IMR-90 (cell line): ENCODE measurements around the gene TCF7L2. TPM values are rescaled to one million over a fixed set of nuclear protein-coding genes. Genes with fewer than 3 reads are reported as not detected.

ENCODE experiments used
- ATAC-seq: fragments of 200-7000 bp; cut with Tn5 transposase; 2 replicates; pipeline ENCODE4 v1.9.1; 2020; ENCODE audit warnings: low read depth, mild to moderate bottlenecking, moderate library complexity
- BruUV-seq: library from RNA; stranded (reverse); fragments of 400-500 nt; replicated peaks from 2 replicates; lab custom pipeline; 2021; lab: Mats Ljungman, UMichigan
- CTCF ChIA-PET: fragments of 300-600 bp; formaldehyde crosslinking; extraction: SDS; loops from one replicate; lab custom pipeline; 2021; ENCODE audit warnings: antibody characterized with exemption; lab: Yijun Ruan, JAX
- POLR2A ChIA-PET: fragments of 300-600 bp; sonication (Branson Sonifier 250); formaldehyde crosslinking; loops from one replicate; lab custom pipeline; 2022; ENCODE audit warnings: antibody characterized with exemption; ENCODE audit not compliant: unreplicated experiment; lab: Charles Lee
- DNase-seq: peaks from one replicate; pipeline ENCODE4 v3.0.0; 2013
- H2AFZ ChIP-seq: replicated peaks from 2 replicates; pipeline ENCODE3; 2013; ENCODE audit warnings: low read length, mild to moderate bottlenecking; ENCODE audit not compliant: poor library complexity
- H2AK5ac ChIP-seq: 2 replicates; pipeline ENCODE4 v1.6.1; 2013; ENCODE audit warnings: low read depth, low read length, inconsistent platforms
- H2AK9ac ChIP-seq: replicated peaks from 2 replicates; pipeline ENCODE3; 2013; ENCODE audit warnings: mild to moderate bottlenecking, low read depth, low read length, moderate library complexity; ENCODE audit not compliant: poor library complexity
- H2BK120ac ChIP-seq: 2 replicates; pipeline ENCODE4 v1.6.1; 2013; ENCODE audit warnings: low read depth, low read length, inconsistent platforms
- H2BK15ac ChIP-seq: 3 replicates; pipeline ENCODE4 v1.6.1; 2013; ENCODE audit warnings: low read depth, low read length, inconsistent platforms
- H2BK20ac ChIP-seq: 2 replicates; pipeline ENCODE4 v1.6.1; 2013; ENCODE audit warnings: low read depth, mild to moderate bottlenecking, inconsistent platforms, low read length, moderate library complexity
- H2BK5ac ChIP-seq: 2 replicates; pipeline ENCODE4 v1.6.1; 2013; ENCODE audit warnings: mild to moderate bottlenecking, low read depth, low read length, inconsistent platforms; ENCODE audit not compliant: poor library complexity, severe bottlenecking
- H3K14ac ChIP-seq: replicated peaks from 2 replicates; pipeline ENCODE4 v1.6.1; 2013; ENCODE audit warnings: low read depth, low read length, inconsistent platforms
- H3K18ac ChIP-seq: 2 replicates; pipeline ENCODE4 v1.6.1; 2013; ENCODE audit warnings: low read depth, low read length, control low read depth
- H3K23ac ChIP-seq: 2 replicates; pipeline ENCODE4 v1.6.1; 2013; ENCODE audit warnings: low read depth, low read length, inconsistent platforms
- H3K27ac ChIP-seq: 2 replicates; pipeline ENCODE4 v1.5.1; 2013; ENCODE audit warnings: mild to moderate bottlenecking, control low read depth, low read length; ENCODE audit not compliant: insufficient read depth
- H3K27me3 ChIP-seq: 2 replicates; pipeline ENCODE4 v1.6.1; 2013; ENCODE audit warnings: low read length; ENCODE audit not compliant: control insufficient read depth, insufficient read depth
- H3K36me3 ChIP-seq: 2 replicates; pipeline ENCODE4 v1.6.1; 2013; ENCODE audit warnings: low read length, mixed read lengths; ENCODE audit not compliant: control insufficient read depth, insufficient read depth
- H3K4ac ChIP-seq: 2 replicates; pipeline ENCODE4 v1.6.1; 2013; ENCODE audit warnings: low read depth, low read length, inconsistent platforms
- H3K4me1 ChIP-seq: 2 replicates; pipeline ENCODE4 v1.6.1; 2013; ENCODE audit warnings: low read length, mixed read lengths; ENCODE audit not compliant: control insufficient read depth, insufficient read depth
- H3K4me2 ChIP-seq: 2 replicates; pipeline ENCODE4 v1.6.1; 2013; ENCODE audit warnings: low read depth, mild to moderate bottlenecking, control low read depth, low read length, moderate library complexity
- H3K4me3 ChIP-seq: 2 replicates; pipeline ENCODE4 v1.5.1; 2013; ENCODE audit warnings: low read depth, mild to moderate bottlenecking, control low read depth, low read length, moderate library complexity; ENCODE audit not compliant: insufficient read depth
- H3K56ac ChIP-seq: 2 replicates; pipeline ENCODE4 v1.6.1; 2013; ENCODE audit warnings: low read length, inconsistent platforms; ENCODE audit not compliant: insufficient read depth; ENCODE audit errors: extremely low read depth
- H3K79me1 ChIP-seq, 2 experiments: 2 replicates each; pipeline ENCODE4 v1.6.1; 2013; ENCODE audit warnings: low read length in 2 of 2, inconsistent platforms in 1 of 2, low read depth in 1 of 2
- H3K9ac ChIP-seq: 2 replicates; pipeline ENCODE4 v1.6.1; 2013; ENCODE audit warnings: low read depth, low read length, control low read depth
- H3K9me1 ChIP-seq: 2 replicates; pipeline ENCODE4 v1.6.1; 2013; ENCODE audit warnings: low read length, inconsistent platforms; ENCODE audit not compliant: insufficient read depth
- H3K9me3 ChIP-seq: 2 replicates; pipeline ENCODE4 v1.6.1; 2013; ENCODE audit warnings: low read length; ENCODE audit not compliant: control insufficient read depth, insufficient read depth
- H4K20me1 ChIP-seq: 2 replicates; pipeline ENCODE4 v1.6.1; 2013; ENCODE audit warnings: low read length, inconsistent platforms; ENCODE audit not compliant: insufficient read depth
- H4K5ac ChIP-seq: 2 replicates; pipeline ENCODE4 v1.6.1; 2013; ENCODE audit warnings: mild to moderate bottlenecking, low read depth, low read length, control low read depth
- H4K8ac ChIP-seq, 2 experiments: 2 replicates each; pipeline ENCODE4 v1.6.1; 2013; ENCODE audit warnings: low read depth in 2 of 2, low read length in 2 of 2, control low read depth in 1 of 2, inconsistent platforms in 1 of 2
- H4K91ac ChIP-seq: 2 replicates; pipeline ENCODE4 v1.6.1; 2013; ENCODE audit warnings: low read depth, low read length, inconsistent platforms; ENCODE audit not compliant: insufficient read depth
- CHD1 ChIP-seq: IDR thresholded peaks from 2 replicates; pipeline ENCODE4 v1.6.1; 2012; ENCODE audit warnings: low read depth, low read length, improper control_type of control experiment
- FOS ChIP-seq: fragments of 150-350 bp; IDR thresholded peaks from 2 replicates; pipeline ENCODE4 v1.6.1; 2016; ENCODE audit warnings: low read depth, low read length
- RAD21 ChIP-seq: IDR thresholded peaks from 2 replicates; pipeline ENCODE4 v1.6.1; 2012; ENCODE audit warnings: low read length, improper control_type of control experiment
- RCOR1 ChIP-seq: IDR thresholded peaks from 2 replicates; pipeline ENCODE4 v1.6.1; 2012; ENCODE audit warnings: mild to moderate bottlenecking, low read length, improper control_type of control experiment; ENCODE audit not compliant: insufficient replicate concordance
- SMC3 ChIP-seq: fragments of 150-350 bp; IDR thresholded peaks from 2 replicates; pipeline ENCODE4 v1.6.1; 2016; ENCODE audit warnings: low read depth, mild to moderate bottlenecking, antibody characterized with exemption, low read length, moderate library complexity
- WGBS, 2 experiments: methylation state at CpG; one replicate each; pipeline versions ENCODE4 v1.1.5 to v1.1.7; 2013; ENCODE audit warnings: missing lambda C conversion rate in 2 of 2; ENCODE audit not compliant: insufficient read length in 1 of 2; ENCODE audit errors: extremely low coverage in 2 of 2; 5-methylcytosine and 5-hydroxymethylcytosine counted together
- dilution Hi-C: fragments of 300-500 bp; cut with HindIII; formaldehyde crosslinking; loops from one replicate; pipeline ENCODE4 v1.14.3; 2018; ENCODE audit warnings: low sequenced_read_pairs; ENCODE audit not compliant: unreplicated experiment
- in situ Hi-C: fragments of 300-500 bp; cut with MboI; formaldehyde crosslinking; loops from 3 replicates; pipeline ENCODE4 v1.14.3; 2019; ENCODE audit warnings: low sequenced_read_pairs, inconsistent platforms, mixed read lengths
- intact Hi-C: fragments of 100-400 bp; cut with micrococcal nuclease; formaldehyde crosslinking; loops from 2 replicates; pipeline ENCODE4 v1.10.0; 2022
- polyA plus RNA-seq, 3 experiments: library from polyadenylated mRNA; depleted of rRNA; stranded (reverse); fragments of >200 nt; gene quantifications; 2 replicates each; pipeline ENCODE4 v1.2.3, GENCODE V29; 2012; ENCODE audit warnings: low replicate concordance in 1 of 3
- total RNA-seq: library from RNA; depleted of rRNA; stranded (reverse); fragments of >200 nt; gene quantifications from 2 replicates; pipeline ENCODE4 v1.2.3, GENCODE V29; 2012
- TF ChIP-seq, protein P1 (sequence below): conservative IDR thresholded peaks from 2 replicates; pipeline ENCODE4 v1.5.1; 2012; ENCODE audit warnings: mild to moderate bottlenecking, low read depth, low read length, improper control_type of control experiment
- TF ChIP-seq, protein P2 (sequence below): fragments of 150-350 bp; IDR thresholded peaks from 2 replicates; pipeline ENCODE4 v1.6.1; 2016; ENCODE audit warnings: low read depth, mild to moderate bottlenecking, low read length, moderate library complexity, borderline replicate concordance

Gene TCF7L2
- total and polyA plus RNA-seq, 2 of the 4 experiments (the other 2 are of a cell fraction): 1.3 to 12.2 TPM

DNA sequence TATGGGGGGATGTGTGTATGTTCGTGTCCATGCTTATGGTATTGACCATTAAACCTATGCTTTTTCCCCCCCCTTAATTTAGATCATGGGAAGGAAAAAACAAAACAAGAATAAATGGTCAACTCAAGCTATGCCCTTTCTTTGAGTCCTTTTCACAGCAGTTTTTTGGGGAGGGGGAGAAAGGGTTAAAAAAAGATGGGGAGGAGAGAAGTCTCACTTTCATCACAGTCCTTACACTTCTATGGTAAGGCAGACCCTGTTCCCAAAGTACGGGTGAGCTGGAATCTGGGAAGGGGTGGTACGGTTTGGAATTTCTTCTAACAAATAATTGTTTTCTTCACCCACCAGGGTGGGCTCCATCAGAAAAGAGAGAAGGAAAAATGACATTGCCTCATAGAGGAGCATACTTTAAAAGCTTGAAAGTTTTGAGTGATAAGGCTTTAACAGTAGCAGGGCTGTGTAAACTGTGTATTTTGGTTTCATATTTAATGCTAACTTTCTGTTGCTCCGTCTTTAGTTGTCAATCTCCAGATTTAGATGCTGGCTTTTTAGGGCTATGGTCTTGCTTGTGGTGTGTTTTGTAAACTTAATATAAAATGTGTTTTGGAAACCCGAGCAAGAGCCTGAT, 180.1 kb downstream of the TCF7L2 start:
- intact Hi-C loops (no loop called here), in situ Hi-C loops (loop anchor here (10.0 to 25.0 kb wide), 2 partner anchors 255 to 568 kb away; no protein-coding TSS in a partner anchor), dilution Hi-C loops (no loop called here)
- no peak overlapping the region for H3K4ac ChIP-seq
- peaks cover 23 to 31% of the 10 kb centered on the region in 2 experiments for H3K79me1 ChIP-seq
- no TSS peak for BruUV-seq
- H2BK5ac ChIP-seq: no peak overlapping the region
- DNase-seq: no peak
- no peak overlapping the region for H3K14ac ChIP-seq
- H3K23ac ChIP-seq: no peak overlapping the region
- ChIA-PET POLR2A (no interaction called here), CTCF (interaction anchor here (0.8 to 1.2 kb wide), 2 partner anchors 44 to 255 kb away, joined by 3 read pairs; no protein-coding TSS in a partner anchor)
- H4K8ac ChIP-seq: no peak overlapping the region
- H2AK9ac ChIP-seq: no peak overlapping the region
- no CpG with 5 or more reads among the region's 5 CpGs for WGBS, 2 experiments
- no peak overlapping the region for H2AFZ ChIP-seq
- no peak overlapping the region for H2AK5ac ChIP-seq
- H2BK15ac ChIP-seq: no peak overlapping the region
- H3K56ac ChIP-seq: no peak overlapping the region
- no peak overlapping the region for H3K18ac ChIP-seq
- H2BK20ac ChIP-seq: no peak overlapping the region
- H3K4me3 ChIP-seq: no peak overlapping the region
- H3K9ac ChIP-seq: no peak overlapping the region
- peaks cover 14% of the 10 kb centered on the region for H3K4me1 ChIP-seq
- H3K27ac ChIP-seq: no peak overlapping the region
- H2BK120ac ChIP-seq: no peak overlapping the region
- ATAC-seq: no peak
- H3K4me2 ChIP-seq: no peak overlapping the region
- H4K5ac ChIP-seq: no peak overlapping the region
- no peak overlapping the region for H4K91ac ChIP-seq
- H3K36me3 ChIP-seq: peaks cover 2% of the 10 kb centered on the region; the same call in 1 of the 2 replicates
- H3K9me1 ChIP-seq: peaks cover 3% of the 10 kb centered on the region
- H3K9me3 ChIP-seq: no peaks in the 10 kb centered on the region
- peaks cover 7% of the 10 kb centered on the region; the same call in 1 of the 2 replicates for H4K20me1 ChIP-seq
- no peaks in the 10 kb centered on the region for H3K27me3 ChIP-seq
- no peak for TF ChIP-seq FOS
- TF ChIP-seq, protein P1, sequence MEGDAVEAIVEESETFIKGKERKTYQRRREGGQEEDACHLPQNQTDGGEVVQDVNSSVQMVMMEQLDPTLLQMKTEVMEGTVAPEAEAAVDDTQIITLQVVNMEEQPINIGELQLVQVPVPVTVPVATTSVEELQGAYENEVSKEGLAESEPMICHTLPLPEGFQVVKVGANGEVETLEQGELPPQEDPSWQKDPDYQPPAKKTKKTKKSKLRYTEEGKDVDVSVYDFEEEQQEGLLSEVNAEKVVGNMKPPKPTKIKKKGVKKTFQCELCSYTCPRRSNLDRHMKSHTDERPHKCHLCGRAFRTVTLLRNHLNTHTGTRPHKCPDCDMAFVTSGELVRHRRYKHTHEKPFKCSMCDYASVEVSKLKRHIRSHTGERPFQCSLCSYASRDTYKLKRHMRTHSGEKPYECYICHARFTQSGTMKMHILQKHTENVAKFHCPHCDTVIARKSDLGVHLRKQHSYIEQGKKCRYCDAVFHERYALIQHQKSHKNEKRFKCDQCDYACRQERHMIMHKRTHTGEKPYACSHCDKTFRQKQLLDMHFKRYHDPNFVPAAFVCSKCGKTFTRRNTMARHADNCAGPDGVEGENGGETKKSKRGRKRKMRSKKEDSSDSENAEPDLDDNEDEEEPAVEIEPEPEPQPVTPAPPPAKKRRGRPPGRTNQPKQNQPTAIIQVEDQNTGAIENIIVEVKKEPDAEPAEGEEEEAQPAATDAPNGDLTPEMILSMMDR: no peak
- TF ChIP-seq, protein P2, sequence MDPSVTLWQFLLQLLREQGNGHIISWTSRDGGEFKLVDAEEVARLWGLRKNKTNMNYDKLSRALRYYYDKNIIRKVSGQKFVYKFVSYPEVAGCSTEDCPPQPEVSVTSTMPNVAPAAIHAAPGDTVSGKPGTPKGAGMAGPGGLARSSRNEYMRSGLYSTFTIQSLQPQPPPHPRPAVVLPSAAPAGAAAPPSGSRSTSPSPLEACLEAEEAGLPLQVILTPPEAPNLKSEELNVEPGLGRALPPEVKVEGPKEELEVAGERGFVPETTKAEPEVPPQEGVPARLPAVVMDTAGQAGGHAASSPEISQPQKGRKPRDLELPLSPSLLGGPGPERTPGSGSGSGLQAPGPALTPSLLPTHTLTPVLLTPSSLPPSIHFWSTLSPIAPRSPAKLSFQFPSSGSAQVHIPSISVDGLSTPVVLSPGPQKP: no peak
- no peak for TF ChIP-seq SMC3
- TF ChIP-seq RCOR1: no peak
- no peak for TF ChIP-seq RAD21
- no peak for TF ChIP-seq CHD1
